HCT116 (cell line): ENCODE data around the gene FERMT1. TPM values are rescaled to one million over a fixed set of nuclear protein-coding genes. Genes with fewer than 3 reads are reported as not detected.

Experiments used
- ATAC-seq: fragments of 200-7000 bp; cut with Tn5 transposase; 2 replicates; pipeline ENCODE4 v1.9.1; 2020; ENCODE audit warnings: mild to moderate bottlenecking, moderate library complexity
- BruUV-seq: library from RNA; stranded (reverse); fragments of 400-500 nt; replicated peaks from 2 replicates; lab custom pipeline; 2021; lab: Mats Ljungman, UMichigan
- CTCF ChIA-PET: fragments of 300-600 bp; sonication (Branson Sonifier 250); formaldehyde crosslinking; loops from one replicate; lab custom pipeline; 2021; ENCODE audit warnings: antibody characterized with exemption; lab: Charles Lee
- POLR2A ChIA-PET: fragments of 300-600, 350-600 bp; sonication (Branson Sonifier 250); formaldehyde crosslinking; loops from one replicate; lab custom pipeline; 2021; ENCODE audit warnings: antibody characterized with exemption; lab: Charles Lee
- RAD21 ChIA-PET, 2 experiments: fragments of 300-600 bp; sonication (Branson Sonifier 250); formaldehyde crosslinking; loops; one replicate each; lab custom pipeline; 2023; ENCODE audit warnings: low total read pairs in 2 of 2; ENCODE audit not compliant: uncharacterized antibody in 2 of 2, unreplicated experiment in 2 of 2, low non-redundant PET in 1 of 2; lab: Charles Lee
- DNase-seq: peaks from one replicate; pipeline ENCODE4 v3.0.0-alpha.2; 2010; ENCODE audit warnings: low read depth, low spot score
- H2AFZ ChIP-seq: fragments of 200-600 bp; shearing (Covaris generic), sonication (generic); 2 replicates; pipeline ENCODE4 v1.6.1; 2017; ENCODE audit warnings: low read depth, mixed run types, mixed read lengths, antibody characterized with exemption, low read length; ENCODE audit not compliant: poor library complexity, severe bottlenecking
- H3K27ac ChIP-seq: 2 replicates; pipeline ENCODE4 v1.5.1; 2012; ENCODE audit warnings: low read depth, low read length
- H3K27me3 ChIP-seq: fragments of 200-600 bp; sonication (generic); 2 replicates; pipeline ENCODE4 v1.6.1; 2016; ENCODE audit warnings: mixed run types, low read length, mixed read lengths; ENCODE audit not compliant: insufficient read depth
- H3K36me3 ChIP-seq, 2 experiments: fragments of 200-500 bp in 1 of 2; fragments of 200-600 bp in 1 of 2; sonication (Bioruptor generic) in 1 of 2; sonication (generic) in 1 of 2; 2 replicates each; pipeline versions ENCODE4 v1.5.1 to v1.6.1; 2014 to 2016; ENCODE audit warnings: low read length in 2 of 2, inconsistent platforms in 1 of 2, mixed read lengths in 1 of 2, mixed run types in 1 of 2; ENCODE audit not compliant: insufficient read depth in 2 of 2, control insufficient read depth in 1 of 2
- H3K4me1 ChIP-seq, 2 experiments: fragments of 200-600 bp in 1 of 2; sonication (generic) in 1 of 2; 2 replicates each; pipeline versions ENCODE4 v1.5.1 to v1.6.1; 2012 to 2017; ENCODE audit warnings: low read length in 2 of 2, inconsistent platforms in 1 of 2, mild to moderate bottlenecking in 1 of 2, mixed read lengths in 1 of 2, mixed run types in 1 of 2, moderate library complexity in 1 of 2; ENCODE audit not compliant: insufficient read depth in 2 of 2, control insufficient read depth in 1 of 2
- H3K4me2 ChIP-seq: fragments of 200-600 bp; sonication (generic); 2 replicates; pipeline ENCODE4 v1.6.1; 2017; ENCODE audit warnings: mixed run types, low read length, mixed read lengths
- H3K4me3 ChIP-seq, 2 experiments: fragments of 200-600 bp in 1 of 2; sonication (generic) in 1 of 2; replicated peaks in 1 of 2; 2 replicates each; pipeline ENCODE4 v1.5.1; 2011 to 2016; ENCODE audit warnings: low read length in 2 of 2, control low read depth in 1 of 2, low read depth in 1 of 2, mild to moderate bottlenecking in 1 of 2, mixed read lengths in 1 of 2, mixed run types in 1 of 2
- H3K79me2 ChIP-seq: fragments of 200-600 bp; sonication (generic); 2 replicates; pipeline ENCODE4 v1.6.1; 2017; ENCODE audit warnings: mild to moderate bottlenecking, mixed run types, low read length, moderate library complexity, mixed read lengths; ENCODE audit not compliant: insufficient read depth
- H3K9ac ChIP-seq: fragments of 200-600 bp; sonication (generic); 2 replicates; pipeline ENCODE4 v1.6.1; 2016; ENCODE audit warnings: low read length, mixed read lengths
- H3K9me2 ChIP-seq: fragments of 200-600 bp; sonication (generic), shearing (Covaris generic); 2 replicates; pipeline ENCODE4 v1.6.1; 2017; ENCODE audit warnings: mixed run types, mild to moderate bottlenecking, moderate library complexity; ENCODE audit not compliant: insufficient read depth
- H3K9me3 ChIP-seq, 2 experiments: fragments of 200-500 bp in 1 of 2; fragments of 200-600 bp in 1 of 2; sonication (Bioruptor generic) in 1 of 2; sonication (generic) in 1 of 2; 2 replicates each; pipeline ENCODE4 v1.6.1; 2014 to 2017; ENCODE audit warnings: low read length in 2 of 2, mixed read lengths in 2 of 2, inconsistent platforms in 1 of 2, low read depth in 1 of 2, mild to moderate bottlenecking in 1 of 2, mixed run types in 1 of 2, moderate library complexity in 1 of 2; ENCODE audit not compliant: control insufficient read depth in 1 of 2, insufficient read depth in 1 of 2
- H4K20me1 ChIP-seq: fragments of 200-600 bp; sonication (generic), shearing (Covaris generic); 2 replicates; pipeline ENCODE4 v1.6.1; 2017; ENCODE audit warnings: mixed run types, mild to moderate bottlenecking, moderate library complexity; ENCODE audit not compliant: insufficient read depth
- CBX3 ChIP-seq: IDR thresholded peaks from 2 replicates; pipeline ENCODE4 v1.6.1; 2012; ENCODE audit warnings: low read depth
- CTCF ChIP-seq, 3 experiments: fragments of 200-600 bp in 1 of 3; sonication (generic) in 1 of 3; IDR thresholded peaks in 2 of 3; conservative IDR thresholded peaks in 1 of 3; 2 replicates each; pipeline ENCODE4 v1.5.1; 2012 to 2017; ENCODE audit warnings: low read depth in 2 of 3, low read length in 2 of 3, antibody characterized with exemption in 1 of 3, borderline replicate concordance in 1 of 3, control low read depth in 1 of 3, mild to moderate bottlenecking in 1 of 3, mixed read lengths in 1 of 3, mixed run types in 1 of 3, moderate library complexity in 1 of 3; ENCODE audit not compliant: insufficient read depth in 1 of 3
- EGR1 ChIP-seq: IDR thresholded peaks from 2 replicates; pipeline ENCODE4 v1.6.1; 2012; ENCODE audit warnings: low read depth
- ELF1 ChIP-seq: IDR thresholded peaks from 2 replicates; pipeline ENCODE4 v1.6.1; 2012; ENCODE audit warnings: low read depth, borderline replicate concordance
- EZH2 ChIP-seq: fragments of 200-600 bp; sonication (generic); IDR thresholded peaks from 2 replicates; pipeline ENCODE4 v1.6.1; 2017; ENCODE audit warnings: antibody characterized with exemption, mixed run types
- FOSL1 ChIP-seq: IDR thresholded peaks from 2 replicates; pipeline ENCODE4 v1.6.1; 2012; ENCODE audit warnings: low read depth
- JUND ChIP-seq: IDR thresholded peaks from 2 replicates; pipeline ENCODE4 v1.6.1; 2012
- MAX ChIP-seq: IDR thresholded peaks from 2 replicates; pipeline ENCODE4 v1.6.1; 2012
- POLR2AphosphoS5 ChIP-seq: IDR thresholded peaks from 2 replicates; pipeline ENCODE4 v1.6.1; 2011; ENCODE audit warnings: mild to moderate bottlenecking, low read depth, low read length, moderate library complexity
- RAD21 ChIP-seq: IDR thresholded peaks from 2 replicates; pipeline ENCODE4 v1.6.1; 2012; ENCODE audit warnings: low read depth, mild to moderate bottlenecking
- ZBTB33 ChIP-seq: IDR thresholded peaks from 2 replicates; pipeline ENCODE4 v1.6.1; 2011; ENCODE audit warnings: mild to moderate bottlenecking, low read length, moderate library complexity; ENCODE audit not compliant: insufficient replicate concordance; ENCODE audit errors: extremely low read depth
- intact Hi-C: fragments of 100-400 bp; cut with micrococcal nuclease; formaldehyde crosslinking; loops from 2 replicates; pipeline ENCODE4 v1.10.0; 2022
- total RNA-seq: library from RNA; stranded (reverse); gene quantifications from one replicate; pipeline ENCODE4 v1.2.1, GENCODE V29; 2021; ENCODE audit not compliant: unreplicated experiment

FERMT1 gene
- total RNA-seq, 1 experiment from 2014 or later, result 34.9 TPM

- RAD21 ChIA-PET, result no interaction called here
- Histone ChIP-seq H3K27me3 (no peaks in the 10 kb centered on the region), H4K20me1 (no peaks in the 10 kb centered on the region)
- TF ChIP-seq CTCF (IDR thresholded peaks at IDR 0.05 in 2 of 3, conservative IDR thresholded peaks at IDR 0.05 in 1 of 3; ENCODE audit: borderline replicate concordance in 1 of 3, insufficient read depth in 1 of 3, low read depth in 2 of 3, low read length in 2 of 3), result no peak
- no peak for TF ChIP-seq ZBTB33
- no peak for TF ChIP-seq JUND
- TF ChIP-seq CBX3, result no peak
- no peak for TF ChIP-seq EGR1
- no peak for TF ChIP-seq POLR2AphosphoS5
- no peak for TF ChIP-seq ELF1
- no peak for TF ChIP-seq MAX
- TF ChIP-seq FOSL1, result no peak
- no peak for TF ChIP-seq RAD21
- no peak for TF ChIP-seq EZH2
- TF ChIP-seq, all 23 proteins: peak for 0
- Histone ChIP-seq H2AFZ (no peak overlapping the region), H3K9me2 (no peaks in the 10 kb centered on the region), H3K36me3 (peaks cover 22 to 35% of the 10 kb centered on the region in 2 experiments; a peak in 3 of 4 replicates), H3K4me1 (no peaks in the 10 kb centered on the region), H3K9ac (no peak overlapping the region), H3K27ac (no peak overlapping the region), H3K4me2 (no peak overlapping the region), H3K4me3 (no peak overlapping the region), H3K79me2 (no peaks in the 10 kb centered on the region), H3K9me3 (no peaks in the 10 kb centered on the region)
- POLR2A ChIA-PET, result no interaction called here
- intact Hi-C loops, result no loop called here
- BruUV-seq, result no TSS peak
- ATAC-seq (no peak), DNase-seq (no peak)
- CTCF ChIA-PET, result no interaction called here
Measured at GRCh38 chr20:6091661-6092060, 31.2 kb downstream of the FERMT1 start.
